ENCODE measurements around the gene POLA1. TPM values are rescaled to one million over a fixed set of nuclear protein-coding genes. Genes with fewer than 3 reads are reported as not detected.

Gene POLA1
- total and polyA plus RNA-seq, 2 of the 4 experiments (the other 2 are of a cell fraction), result 4.0 to 15.1 TPM

- Histone ChIP-seq H3K23ac (ENCODE audit: low read depth, low read length) (no peak overlapping the region), H2BK5ac (ENCODE audit: low read depth, low read length, poor library complexity, severe bottlenecking) (no peak overlapping the region), H4K8ac (ENCODE audit: low read depth in 2 of 2, low read length in 2 of 2) (no peak overlapping the region), H2BK15ac (ENCODE audit: low read depth, low read length) (no peak overlapping the region), H4K5ac (ENCODE audit: low read depth, low read length) (no peak overlapping the region), H3K14ac (replicated peaks; ENCODE audit: low read depth, low read length) (no peak overlapping the region), H4K91ac (ENCODE audit: insufficient read depth, low read depth, low read length) (no peak overlapping the region), H3K9me3 (ENCODE audit: control insufficient read depth, insufficient read depth, low read length) (no peaks in the 10 kb centered on the region), H3K27me3 (ENCODE audit: control insufficient read depth, insufficient read depth, low read length) (no peaks in the 10 kb centered on the region), H3K4me3 (ENCODE audit: insufficient read depth, low read depth, low read length) (no peak overlapping the region), H3K9ac (ENCODE audit: low read depth, low read length) (no peak overlapping the region), H3K4me1 (ENCODE audit: control insufficient read depth, insufficient read depth, low read length) (no peaks in the 10 kb centered on the region), H3K4me2 (ENCODE audit: low read depth, low read length) (no peak overlapping the region), H4K20me1 (ENCODE audit: insufficient read depth, low read length) (no peaks in the 10 kb centered on the region), H3K18ac (ENCODE audit: low read depth, low read length) (no peak overlapping the region), H2AFZ (replicated peaks; ENCODE audit: low read length, poor library complexity) (no peak overlapping the region), H3K79me1 (ENCODE audit: low read depth in 1 of 2, low read length in 2 of 2) (no peaks in the 10 kb centered on the region), H3K27ac (ENCODE audit: insufficient read depth, low read length) (no peak overlapping the region), H3K9me1 (ENCODE audit: insufficient read depth, low read length) (no peaks in the 10 kb centered on the region), H3K4ac (ENCODE audit: low read depth, low read length) (no peak overlapping the region), H2AK5ac (ENCODE audit: low read depth, low read length) (no peak overlapping the region), H2AK9ac (replicated peaks; ENCODE audit: low read depth, low read length, poor library complexity) (no peak overlapping the region), H2BK20ac (ENCODE audit: low read depth, low read length) (no peak overlapping the region), H2BK120ac (ENCODE audit: low read depth, low read length) (no peak overlapping the region), H3K56ac (ENCODE audit: extremely low read depth, insufficient read depth, low read length) (no peak overlapping the region), H3K36me3 (ENCODE audit: control insufficient read depth, insufficient read depth, low read length) (no peaks in the 10 kb centered on the region)
- DNase-seq (no peak), ATAC-seq (ENCODE audit: low read depth) (no peak)
- intact Hi-C loops (cut with micrococcal nuclease), result no loop called here
- TF ChIP-seq ELK1 (IDR thresholded peaks at IDR 0.05; ENCODE audit: borderline replicate concordance, low read depth, low read length) (no peak), RCOR1 (IDR thresholded peaks at IDR 0.05; ENCODE audit: insufficient replicate concordance, low read length) (no peak), POLR2A (IDR thresholded peaks at IDR 0.05; ENCODE audit: low read depth, low read length) (no peak), CTCF (conservative IDR thresholded peaks at IDR 0.05; ENCODE audit: low read depth, low read length) (no peak), BHLHE40 (IDR thresholded peaks at IDR 0.05; ENCODE audit: low read depth, low read length) (no peak), RFX5 (IDR thresholded peaks at IDR 0.05; ENCODE audit: low read depth, low read length) (no peak), MXI1 (IDR thresholded peaks at IDR 0.05; ENCODE audit: borderline replicate concordance, low read depth, low read length) (no peak), USF2 (IDR thresholded peaks at IDR 0.05; ENCODE audit: low read depth, low read length) (no peak), RAD21 (IDR thresholded peaks at IDR 0.05; ENCODE audit: low read length) (no peak), NFE2L2 (IDR thresholded peaks at IDR 0.05; ENCODE audit: low read depth, low read length) (no peak), CHD1 (IDR thresholded peaks at IDR 0.05; ENCODE audit: low read depth, low read length) (no peak), CEBPB (IDR thresholded peaks at IDR 0.05; ENCODE audit: low read depth, low read length) (no peak), MAFK (IDR thresholded peaks at IDR 0.05; ENCODE audit: low read depth, low read length) (no peak), SMC3 (IDR thresholded peaks at IDR 0.05; ENCODE audit: low read depth, low read length) (no peak), MAZ (IDR thresholded peaks at IDR 0.05; ENCODE audit: borderline replicate concordance, low read depth, low read length) (no peak), FOS (IDR thresholded peaks at IDR 0.05; ENCODE audit: low read depth, low read length) (no peak)
- BruUV-seq (replicated peaks), result no TSS peak
- no CpG with 5 or more reads among the region's 4 CpGs for WGBS, 2 experiments (ENCODE audit: extremely low coverage in 2 of 2, insufficient read length in 1 of 2)
- in situ Hi-C loops (cut with MboI; ENCODE audit: low sequenced_read_pairs), result no loop called here
- POLR2A ChIA-PET (ENCODE audit: unreplicated experiment), result interaction anchor here (0.7 kb wide), 1 partner anchor 9 kb away, joined by 4 read pairs; no protein-coding TSS in a partner anchor
- dilution Hi-C loops (cut with HindIII; ENCODE audit: low sequenced_read_pairs, unreplicated experiment), result no loop called here
- CTCF ChIA-PET, result interaction anchor here (0.5 to 1.4 kb wide), 2 partner anchors 95 to 221 kb away, joined by 3 read pairs; no protein-coding TSS in a partner anchor
Measured at GRCh38 chrX:24799078-24799477, 105.4 kb downstream of the POLA1 start.

Measured in IMR-90 (cell line).